Measurements from ENCODE around the gene ARHGAP31.
"Not testable (repeated sequence)": the region's sequence is repeated elsewhere in the genome, so short reads cannot be mapped to it uniquely, and the experiment has no call there.

The ARHGAP31 gene

DNA sequence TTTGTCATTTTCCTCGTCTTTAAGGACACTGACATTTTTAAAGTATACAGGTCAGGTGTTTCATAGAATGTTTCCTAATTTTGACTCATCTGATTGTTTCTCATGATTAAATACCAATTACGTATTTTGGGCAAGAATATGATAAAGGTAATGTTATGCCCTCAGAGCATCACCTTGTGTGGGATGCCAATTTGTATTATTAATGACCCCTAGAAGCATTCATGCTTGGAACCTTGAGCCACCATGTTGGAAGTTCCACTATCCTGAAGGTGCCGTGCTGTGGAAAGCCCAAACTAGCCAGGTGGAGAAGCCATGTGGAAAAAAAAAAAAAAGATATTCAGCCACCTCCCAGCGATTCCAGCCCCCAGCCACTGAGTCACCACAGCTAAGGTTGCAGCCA is 34.4 kb upstream of the ARHGAP31 start:
- H3K4me3 ChIP-seq (ENCODE audit: low read length), result no peak overlapping the region
- DNase-seq (ENCODE audit: low read depth), result no peak
- no peak for TF ChIP-seq CTCF (IDR thresholded peaks at IDR 0.05; ENCODE audit: insufficient read depth, low read depth, low read length, missing control alignments)

- DNase-seq (ENCODE audit: low read depth), result no peak
- no peak overlapping the region for H3K4me3 ChIP-seq (ENCODE audit: low read length)
- no peak for TF ChIP-seq CTCF (IDR thresholded peaks at IDR 0.05; ENCODE audit: insufficient read depth, low read depth, low read length, missing control alignments)
These were observed 33.1 kb upstream of the ARHGAP31 start for GRCh38 chr3:119261055-119261454.

DNA sequence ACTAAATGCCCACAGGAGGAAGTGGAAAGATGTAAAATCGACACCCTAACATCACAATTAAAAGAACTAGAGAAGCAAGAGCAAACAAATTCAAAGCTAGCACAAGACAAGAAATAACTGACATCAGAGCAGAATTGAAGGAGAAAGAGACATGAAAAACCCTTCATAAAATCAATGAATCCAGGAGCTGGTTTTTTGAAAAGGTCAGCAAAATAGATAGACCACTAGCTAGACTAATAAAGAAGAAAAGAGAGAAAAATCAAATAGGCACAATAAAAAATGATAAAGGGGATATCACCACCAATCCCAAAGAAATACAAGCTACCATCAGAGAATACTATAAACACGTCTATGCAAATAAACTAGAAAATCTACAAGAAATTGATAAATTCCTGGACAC is 24.0 kb upstream of the ARHGAP31 start:
- not testable (repeated sequence) for DNase-seq (ENCODE audit: low read depth); H3K4me3 ChIP-seq (ENCODE audit: low read length)

DNA sequence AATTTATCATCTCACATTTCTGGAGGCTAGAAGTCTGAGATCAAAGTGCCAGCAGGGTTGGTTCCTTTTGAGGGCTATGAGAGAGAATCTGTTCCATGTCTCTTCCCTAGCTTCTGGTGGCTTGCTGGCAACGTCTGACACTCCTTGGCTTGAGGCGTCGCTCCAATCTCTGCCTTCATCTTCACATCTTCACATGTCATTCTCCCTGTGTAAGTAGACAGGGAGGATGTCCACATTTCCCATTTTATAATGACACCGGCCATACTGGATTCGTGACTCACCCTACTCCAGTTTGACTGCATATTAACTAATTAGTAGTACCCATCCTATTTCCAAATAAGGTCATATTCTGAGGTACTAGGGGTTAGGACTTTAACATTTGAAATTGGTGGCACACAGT is 17.5 kb upstream of the ARHGAP31 start:
- no peak overlapping the region for H3K4me3 ChIP-seq (ENCODE audit: low read length)
- peak; percentile 24 for DNase-seq (ENCODE audit: low read depth)
- TF ChIP-seq CTCF (IDR thresholded peaks at IDR 0.05; ENCODE audit: insufficient read depth, low read depth, low read length, missing control alignments), result no peak

GRCh38 chr3:119279101-119279554 is 15.1 kb upstream of the ARHGAP31 start:
- no peak for TF ChIP-seq CTCF (IDR thresholded peaks at IDR 0.05; ENCODE audit: insufficient read depth, low read depth, low read length, missing control alignments)
- no peak for DNase-seq (ENCODE audit: low read depth)
- H3K4me3 ChIP-seq (ENCODE audit: low read length), result no peak overlapping the region

DNA sequence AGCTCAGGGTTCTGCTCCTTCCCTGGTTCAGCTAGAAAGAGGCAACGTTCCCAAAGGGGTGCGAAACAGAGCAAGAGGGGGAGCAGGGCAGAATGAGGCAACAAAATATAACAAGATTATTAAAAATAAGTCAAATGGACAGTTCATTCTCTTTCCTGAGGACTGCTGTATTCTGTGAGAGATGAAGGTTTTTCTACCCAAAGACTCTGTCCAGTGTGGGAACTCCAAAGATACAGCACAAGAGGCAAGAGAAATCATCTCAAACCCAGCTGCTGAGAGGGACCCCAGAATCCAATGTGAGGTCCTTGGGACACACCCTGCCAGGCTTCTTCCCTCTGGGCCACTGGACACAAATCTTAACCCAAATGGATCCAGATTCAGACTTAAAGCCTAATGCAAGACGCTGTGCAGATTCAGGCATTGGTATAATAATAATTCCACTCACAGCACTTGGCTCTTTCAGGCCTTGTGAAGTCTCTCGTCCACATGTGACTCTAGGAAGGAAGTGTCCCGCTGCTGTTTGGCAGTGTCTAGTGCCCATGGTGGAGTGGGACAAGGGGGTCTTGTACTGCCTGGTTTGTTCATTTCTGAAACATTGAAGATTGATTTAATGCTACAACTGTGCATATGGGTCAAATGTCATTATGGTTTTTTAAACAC is 14.5 kb upstream of the ARHGAP31 start:
- no peak overlapping the region for H3K4me3 ChIP-seq (ENCODE audit: low read length)
- TF ChIP-seq CTCF (IDR thresholded peaks at IDR 0.05; ENCODE audit: insufficient read depth, low read depth, low read length, missing control alignments), result no peak
- DNase-seq (ENCODE audit: low read depth), result no peak

DNA sequence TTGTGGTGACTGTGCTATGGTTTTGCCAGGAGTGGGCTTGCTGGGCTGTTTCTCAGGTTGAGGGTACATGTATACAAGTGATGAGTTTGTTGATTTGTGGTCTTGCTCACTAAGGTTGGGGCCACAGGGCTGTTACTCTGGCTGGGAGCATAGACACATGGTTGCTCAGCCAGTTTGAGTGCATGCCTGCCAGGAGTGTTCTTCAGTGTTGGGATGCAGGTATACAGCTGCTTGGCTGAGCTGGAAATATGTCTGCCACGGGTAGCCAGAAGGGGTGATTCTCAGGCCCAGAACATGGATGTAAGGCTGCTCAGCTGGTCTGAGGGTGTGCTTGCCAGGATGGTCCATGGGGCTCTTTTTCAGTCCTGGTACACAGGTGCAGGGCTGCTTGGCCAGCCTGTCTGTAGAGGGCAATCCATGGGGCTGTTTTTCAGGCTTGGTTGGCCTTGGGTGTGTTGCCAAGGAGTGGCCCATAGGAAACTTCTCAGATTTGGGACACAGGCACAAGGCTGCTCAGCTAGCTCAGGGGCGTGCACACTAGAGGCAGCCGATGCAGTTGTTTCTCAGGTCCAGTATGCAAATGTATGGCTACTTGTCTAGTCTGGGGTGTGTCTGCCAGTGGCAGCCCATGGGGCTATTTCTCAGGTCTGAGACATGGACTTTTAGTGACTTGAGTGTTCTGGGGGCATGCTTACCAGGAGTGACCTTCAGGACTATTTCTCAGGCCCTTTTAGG is 5.3 kb upstream of the ARHGAP31 start:
- no peak for TF ChIP-seq CTCF (IDR thresholded peaks at IDR 0.05; ENCODE audit: insufficient read depth, low read depth, low read length, missing control alignments)
- H3K4me3 ChIP-seq (ENCODE audit: low read length), result no peak overlapping the region
- DNase-seq (ENCODE audit: low read depth), result no peak

All from epithelial cell of esophagus (primary cell).